OCI-LY1 (cell line): ENCODE measurements around the gene SYT7.

Experiments
- CTCF ChIP-seq: fragments of 200-600 bp; sonication (generic), shearing (Covaris generic); IDR thresholded peaks from 2 replicates; pipeline ENCODE4 v1.5.1; 2017; ENCODE audit warnings: mild to moderate bottlenecking, antibody characterized with exemption, low read length, moderate library complexity, mixed read lengths
- EZH2 ChIP-seq: fragments of 200-600 bp; sonication (generic), shearing (Covaris generic); IDR thresholded peaks from 2 replicates; pipeline ENCODE4 v1.8.0; 2017; ENCODE audit warnings: borderline replicate concordance, mixed run types, mild to moderate bottlenecking, antibody characterized with exemption, low read length, moderate library complexity, mixed read lengths

- no peak for TF ChIP-seq CTCF
- TF ChIP-seq EZH2, result no peak
Measured at GRCh38 chr11:61516191-61516590, 64.7 kb downstream of the SYT7 start.
